NCI-H146 treated with DMSO at 0.1 percent for 48 hours (cell line): ENCODE data around the gene ACCSL.

Source experiments
- DNase-seq: peaks from one replicate; lab custom pipeline; 2025; ENCODE audit not compliant: unreplicated experiment; lab: John Stamatoyannopoulos, UW

ACCSL gene

GRCh38 chr11:44017443-44018126 is 30.2 kb upstream of the ACCSL start:
- no peak for DNase-seq

DNA sequence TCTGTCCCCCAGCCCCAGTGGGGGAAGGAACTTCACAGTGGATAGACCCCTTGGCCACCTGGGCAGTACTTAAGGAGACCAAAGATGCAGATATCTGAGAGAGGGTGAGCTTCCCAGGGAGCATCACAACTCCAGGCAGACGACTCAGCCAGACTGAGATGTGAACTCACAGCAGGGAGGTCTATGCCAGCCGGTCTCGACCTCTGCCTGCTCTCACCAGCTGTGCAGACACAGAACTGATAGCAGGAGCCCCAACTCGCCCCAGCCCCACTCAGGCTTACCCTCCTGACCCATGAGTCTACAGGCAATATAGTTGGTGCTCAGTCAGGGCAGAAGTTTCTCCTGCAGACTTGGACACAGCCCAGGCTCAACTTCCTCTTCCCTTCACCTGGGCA is 29.7 kb upstream of the ACCSL start:
- DNase-seq: no peak

GRCh38 chr11:44018829-44019228 is 29.0 kb upstream of the ACCSL start:
- no peak for DNase-seq

- no peak for DNase-seq
These were observed 22.8 kb upstream of the ACCSL start for GRCh38 chr11:44024977-44025376.

DNA sequence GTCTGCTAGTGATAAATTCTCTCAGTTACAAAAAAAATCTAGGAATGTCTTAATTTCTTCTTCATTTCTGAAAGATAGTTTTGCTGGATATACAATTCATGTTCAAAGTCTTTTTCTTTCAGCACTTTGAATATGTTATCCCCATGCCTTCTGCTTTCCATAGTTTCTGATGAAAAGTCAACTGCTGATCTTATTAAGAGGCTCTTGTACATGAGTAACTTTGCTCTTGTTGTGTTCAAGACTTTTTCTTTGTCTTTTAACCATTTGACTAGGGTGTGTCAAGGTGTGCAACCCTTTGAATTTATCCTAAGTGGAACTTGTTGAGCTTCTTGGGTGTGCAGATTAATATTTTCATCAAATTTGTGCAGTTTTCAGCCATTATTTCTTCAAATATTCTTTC is 22.1 kb upstream of the ACCSL start:
- no peak for DNase-seq

DNA sequence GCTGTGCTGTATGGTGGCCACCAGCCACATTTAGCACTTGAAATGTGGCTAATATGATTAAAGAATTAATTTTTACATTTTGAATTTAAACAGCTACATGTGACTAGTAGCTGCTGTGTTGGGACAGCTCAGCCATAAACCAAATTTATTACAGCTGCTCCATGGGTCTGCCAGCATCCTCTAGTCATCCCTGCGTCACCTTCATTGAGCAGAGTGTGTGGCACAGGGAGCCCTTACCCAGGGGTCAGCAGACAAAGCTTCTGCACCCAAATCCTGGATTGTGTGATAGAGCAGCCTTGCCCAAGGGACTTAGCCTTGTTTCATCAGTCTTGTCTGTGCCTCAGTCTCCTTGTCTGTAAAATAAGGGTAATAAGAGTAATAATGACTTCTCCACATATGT is 19.4 kb upstream of the ACCSL start:
- DNase-seq: no peak

DNA sequence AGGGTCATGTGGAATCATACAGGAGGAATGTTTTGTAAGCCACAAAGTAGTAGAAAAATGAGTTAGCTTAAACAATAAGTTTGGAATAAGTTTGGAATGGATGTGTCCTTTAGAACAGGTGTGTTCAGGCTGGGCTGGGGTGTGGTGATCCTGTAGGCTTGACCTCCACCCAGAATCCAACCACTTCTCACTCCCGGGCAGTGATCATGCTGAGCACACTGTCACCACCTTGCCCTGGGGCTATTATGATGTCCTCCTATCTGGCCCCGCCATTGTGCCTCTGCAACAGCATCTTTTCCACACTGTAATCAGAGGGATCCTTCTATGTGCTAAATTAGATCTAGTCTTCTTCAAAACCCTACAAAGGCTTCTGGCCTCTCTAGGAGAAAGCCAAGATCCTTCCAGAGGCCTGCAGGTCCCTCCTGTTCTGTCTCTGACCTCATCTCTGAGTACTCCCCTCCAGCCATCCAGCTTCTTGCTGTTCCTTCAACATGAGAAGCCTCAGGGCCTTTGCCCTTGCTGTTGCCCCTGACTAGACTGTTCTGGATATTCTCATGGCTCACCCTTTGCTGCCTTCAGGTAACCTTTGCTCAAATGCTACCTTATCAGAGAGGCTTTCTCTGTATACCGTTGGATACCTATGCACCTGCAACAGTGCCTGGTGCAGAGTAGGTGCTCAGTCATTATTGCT is 18.8 kb upstream of the ACCSL start:
- peak; percentile 49 for DNase-seq

GRCh38 chr11:44029507-44029845 is 18.3 kb upstream of the ACCSL start:
- DNase-seq: no peak

DNA sequence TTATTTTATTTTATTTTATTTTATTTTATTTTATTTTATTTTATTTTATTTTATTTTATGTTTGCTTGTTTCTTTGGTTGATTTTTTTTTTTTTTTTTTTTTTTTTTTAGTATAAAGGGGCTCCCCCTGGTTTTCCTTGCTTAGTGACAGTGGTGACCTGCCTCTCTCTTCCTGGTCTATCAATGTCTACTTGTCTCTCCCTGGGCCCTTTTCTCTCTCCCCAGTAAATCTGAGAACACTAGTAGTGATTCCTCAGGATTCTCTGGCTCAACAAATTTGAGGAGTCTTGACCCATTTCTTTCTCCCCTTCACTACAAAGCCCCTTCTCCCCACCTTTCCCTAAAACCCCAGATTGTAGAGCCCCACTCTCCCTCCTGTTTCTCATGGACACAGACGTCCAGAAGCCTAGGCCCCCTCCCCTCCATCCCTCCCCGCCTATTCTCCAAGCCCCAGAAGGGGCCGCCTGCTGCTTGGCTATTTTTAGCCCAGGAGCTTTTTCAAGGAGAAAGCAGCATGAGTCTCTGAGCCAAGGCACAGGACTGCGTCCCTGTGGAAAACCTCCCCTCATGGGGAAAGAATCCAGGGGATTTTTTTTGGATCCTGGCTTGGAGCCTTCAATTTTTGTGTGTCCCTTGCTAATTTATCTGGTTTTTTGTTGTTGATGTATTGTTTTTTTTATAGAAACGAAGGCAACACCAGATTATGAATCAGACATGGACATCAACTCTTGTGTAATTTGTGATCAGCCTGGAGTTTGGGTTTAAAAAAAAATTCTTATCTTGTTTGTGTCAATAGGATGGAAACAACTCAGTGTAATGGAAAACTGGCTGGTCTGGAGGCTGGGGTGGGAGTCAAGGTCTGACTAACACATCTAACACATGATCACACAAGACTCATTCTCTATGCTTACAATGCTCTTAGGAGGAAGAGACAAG is 17.5 kb upstream of the ACCSL start:
- DNase-seq: no peak

GRCh38 chr11:44030996-44031395 is 16.8 kb upstream of the ACCSL start:
- no peak for DNase-seq

GRCh38 chr11:44031549-44031948 is 16.2 kb upstream of the ACCSL start:
- DNase-seq: no peak

DNA sequence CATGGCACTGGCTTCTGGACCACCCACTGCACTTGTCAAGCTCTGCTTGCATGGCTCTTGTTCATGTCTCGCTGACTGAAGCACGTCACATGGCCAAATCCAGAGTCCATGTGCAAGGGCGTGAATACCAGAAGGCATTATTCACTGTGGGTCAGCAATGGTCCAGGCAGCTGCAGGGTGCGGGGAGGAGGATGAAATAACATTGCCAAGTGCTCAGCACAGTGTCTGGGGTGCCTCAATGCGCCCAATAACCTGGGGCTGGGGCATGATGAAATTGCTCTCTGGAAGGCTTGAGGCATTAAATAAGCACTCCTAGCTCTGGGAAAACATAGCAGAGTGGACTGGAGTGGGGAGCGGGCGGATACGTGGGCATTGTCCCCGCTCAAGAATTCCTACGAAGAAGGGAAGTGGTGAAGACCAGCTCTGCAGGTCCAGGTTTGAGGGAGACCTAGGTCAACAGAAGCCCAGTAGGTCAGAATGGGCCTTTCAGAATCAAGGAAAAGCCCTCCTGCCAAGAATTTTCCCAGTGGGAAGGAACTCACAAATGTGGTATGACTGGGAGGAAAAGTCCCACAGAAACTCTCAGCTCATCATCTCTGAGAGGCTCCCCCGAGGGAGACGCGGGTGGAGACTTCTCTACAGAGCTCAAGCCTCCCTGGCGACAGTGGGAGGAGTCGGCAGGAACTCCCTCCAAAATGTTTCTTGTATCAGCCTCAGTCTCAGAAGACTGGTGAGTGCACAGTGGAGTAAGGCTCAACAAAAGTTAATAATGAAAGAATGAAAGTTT is 15.3 kb upstream of the ACCSL start:
- DNase-seq: no peak

DNA sequence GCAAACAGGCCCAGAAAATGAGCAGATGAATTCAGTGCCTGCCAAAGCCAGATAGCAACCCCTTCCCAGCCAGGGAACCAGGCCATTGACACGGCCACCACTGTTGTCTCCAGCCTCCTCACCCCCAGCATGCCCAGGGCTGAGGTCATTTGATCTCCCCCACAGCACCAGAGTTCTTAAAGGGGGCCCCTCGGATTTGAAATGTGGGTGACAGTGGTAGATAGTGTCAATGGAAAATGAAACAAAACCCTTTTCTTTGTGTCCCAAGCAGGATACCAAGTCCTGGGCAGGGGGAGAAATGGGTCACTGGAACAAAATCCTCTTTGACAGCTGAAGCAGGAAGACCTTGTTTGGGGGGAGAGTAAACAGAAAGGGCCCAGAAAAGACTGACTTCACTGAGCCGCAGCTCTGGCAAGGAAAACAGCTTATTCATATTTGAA is 14.3 kb upstream of the ACCSL start:
- DNase-seq: no peak

DNA sequence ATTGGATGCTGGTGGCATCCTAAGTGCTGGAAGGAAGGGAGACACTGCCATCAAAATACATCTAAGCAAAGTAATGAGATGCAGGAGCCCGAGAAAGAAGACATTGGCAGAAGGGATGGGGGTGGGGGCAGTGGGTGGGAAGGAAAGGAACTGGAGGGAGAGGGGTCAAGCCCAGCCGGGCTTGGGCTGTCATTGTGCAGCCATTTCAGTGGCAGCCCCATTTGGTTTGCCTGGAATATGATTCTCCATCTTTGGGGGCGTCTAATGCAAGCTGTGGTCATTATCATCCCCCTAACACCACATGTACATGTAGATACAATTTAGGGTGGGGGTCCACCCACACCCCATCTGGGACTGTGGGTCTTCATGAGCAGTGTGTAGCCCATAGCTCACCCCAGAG is 13.9 kb upstream of the ACCSL start:
- DNase-seq: no peak

DNA sequence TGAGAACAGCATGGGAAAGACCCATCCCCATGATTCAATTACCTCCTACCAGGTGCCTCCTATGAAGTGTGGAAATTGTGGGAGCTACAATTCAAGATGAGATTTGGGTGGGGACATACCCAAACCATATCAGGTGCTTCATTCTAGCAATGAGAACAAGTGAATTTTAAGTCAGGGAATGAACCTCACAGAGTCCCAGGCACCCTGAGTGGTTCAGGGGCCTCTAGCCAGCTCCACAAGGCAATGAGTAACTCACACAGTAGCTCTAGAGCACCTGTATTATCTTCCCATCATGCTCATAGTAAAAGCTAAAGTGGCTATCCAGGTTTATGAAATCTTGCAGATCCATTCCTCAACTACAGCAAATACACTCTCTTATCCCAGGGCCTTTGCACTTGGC is 13.1 kb upstream of the ACCSL start:
- no peak for DNase-seq

DNA sequence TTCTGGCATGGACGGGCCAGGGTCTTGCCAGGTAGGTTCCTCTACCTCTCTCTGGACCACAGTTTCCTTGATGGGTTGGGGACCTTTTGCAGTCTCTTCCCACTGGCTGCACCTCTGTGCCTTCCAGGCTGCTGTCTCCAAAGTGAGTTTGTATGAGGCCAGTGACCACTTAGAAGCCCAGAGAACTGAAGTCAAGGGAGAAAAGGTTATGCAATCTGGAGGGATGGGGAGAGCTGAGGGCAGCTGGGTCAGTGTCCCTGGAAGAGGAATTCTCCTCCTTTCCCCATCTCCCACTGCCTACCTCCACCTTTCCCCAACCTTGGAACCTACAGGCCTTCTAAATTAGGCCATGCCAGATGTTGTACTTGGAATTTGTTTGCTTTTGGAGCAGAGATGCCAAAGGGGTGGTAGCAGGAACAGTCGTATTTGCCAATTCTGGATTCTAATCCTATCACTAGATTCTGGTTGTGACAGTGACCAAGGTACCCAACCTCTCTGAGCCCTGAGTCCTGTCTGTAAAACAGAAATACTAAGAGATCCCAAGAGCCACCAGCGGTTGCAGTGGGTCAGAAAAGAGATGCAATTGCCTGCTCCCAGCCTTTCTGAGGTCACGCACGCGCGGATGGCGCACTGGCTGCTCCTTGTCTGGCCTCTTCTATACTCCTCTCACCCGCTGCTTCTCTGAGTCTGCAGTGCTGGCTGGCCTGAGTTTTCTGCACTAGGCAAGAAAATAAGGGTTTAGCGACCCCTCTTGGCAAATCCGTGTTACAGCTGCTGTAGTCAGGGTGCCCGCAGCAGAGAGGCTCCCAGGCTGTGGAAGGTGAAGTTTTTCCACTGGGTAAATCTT is 10.7 kb upstream of the ACCSL start:
- peak; percentile 84 for DNase-seq

DNA sequence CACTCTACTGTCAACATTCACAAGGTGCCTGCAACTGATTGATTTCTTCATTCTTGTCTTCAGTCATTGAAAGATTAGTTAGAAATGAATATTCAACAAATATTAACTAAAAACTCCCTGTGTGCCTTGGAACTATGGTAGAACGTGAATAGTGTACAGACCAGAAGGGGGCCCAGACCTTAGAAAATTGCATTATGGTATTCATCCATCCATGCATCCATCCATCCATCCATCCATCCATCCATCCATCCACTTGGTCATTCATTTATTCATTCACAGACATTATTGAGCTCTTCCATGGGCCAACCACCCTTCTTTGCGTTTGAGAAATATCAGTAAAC is 10.2 kb upstream of the ACCSL start:
- DNase-seq: no peak

GRCh38 chr11:44043157-44043556 is 4.6 kb upstream of the ACCSL start:
- DNase-seq: no peak

DNA sequence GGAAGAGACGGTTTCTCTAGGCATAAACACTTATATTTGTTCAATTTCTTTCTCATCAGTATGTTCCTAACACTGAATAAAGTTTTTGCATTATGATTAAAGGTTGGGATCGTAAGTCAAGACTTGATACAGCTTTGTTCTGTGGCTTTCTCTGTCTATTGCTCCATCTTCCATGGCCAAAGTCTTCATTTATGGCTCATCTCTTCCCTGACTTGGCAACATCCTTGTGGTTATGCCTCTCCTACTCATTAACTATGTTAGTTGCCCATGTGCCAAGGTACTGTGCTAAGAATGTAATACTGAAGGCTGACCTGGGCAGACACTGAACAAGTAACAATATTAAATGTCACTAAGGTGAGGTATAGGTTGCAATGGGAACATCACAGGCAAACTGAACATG is 1.6 kb upstream of the ACCSL start:
- DNase-seq: no peak

DNA sequence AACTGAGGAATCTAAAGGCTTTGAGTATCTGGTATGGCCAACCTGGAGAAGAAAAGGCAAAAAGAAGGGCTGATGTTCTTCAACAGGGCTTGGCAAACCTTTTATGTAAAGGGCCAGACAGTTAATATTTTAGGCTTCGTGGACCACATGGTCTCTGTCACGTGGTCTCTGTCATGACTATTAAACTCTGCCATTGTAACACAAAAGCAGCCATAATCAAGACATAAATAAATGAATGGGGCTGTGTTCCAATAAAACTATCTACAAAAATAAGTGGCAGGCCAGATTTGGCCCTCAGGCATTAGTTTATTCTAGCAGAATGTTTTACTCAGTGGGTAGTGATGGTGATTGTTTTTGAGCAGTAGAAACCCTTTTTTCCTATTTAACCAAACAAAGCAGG is 483 bp upstream of the ACCSL start:
- DNase-seq: no peak
